ENCODE data around the gene EIF3L. TPM values are rescaled to one million over a fixed set of nuclear protein-coding genes. Genes with fewer than 3 reads are reported as not detected.

Gene EIF3L
- total and polyA plus RNA-seq, 2 of the 8 experiments (the other 6 are each of a cell fraction or from before 2014, with no cell fraction given): 639 to 886 TPM

GRCh38 chr22:37844904-37845329 is 4.3 kb upstream of the EIF3L start:
- no peak for FAIRE-seq
- H2BK15ac ChIP-seq (ENCODE audit: low read length): no peak overlapping the region
- no peak overlapping the region for H4K91ac ChIP-seq (replicated peaks; ENCODE audit: insufficient read length, low read length)
- H3K27ac ChIP-seq (ENCODE audit: low read depth, low read length): no peak overlapping the region
- WGBS, 2 experiments (ENCODE audit: extremely low coverage in 1 of 2, insufficient coverage in 1 of 2, insufficient read length in 1 of 2, insufficient replicate concordance in 2 of 2, low coverage in 1 of 2, low lambda C conversion rate in 2 of 2, missing lambda C conversion rate in 1 of 2): 91% methylated on average over 6 of the region's 6 CpGs; no CpG with 5 or more reads in 1 of the 2 experiments
- no peak overlapping the region for H2BK20ac ChIP-seq (ENCODE audit: low read length)
- peaks cover 0 to 3% of the 10 kb centered on the region in 2 experiments for H4K20me1 ChIP-seq (replicated peaks in 1 of 2; ENCODE audit: control insufficient read depth in 1 of 2, insufficient read depth in 2 of 2, low read length in 2 of 2)
- no peak for TF ChIP-seq E2F6 (IDR thresholded peaks at IDR 0.05)
- peak; percentile 7; the same call in 1 of the 2 replicates for TF ChIP-seq KDM1A (IDR thresholded peaks at IDR 0.05; ENCODE audit: borderline replicate concordance, low read length)
- H2AK5ac ChIP-seq (ENCODE audit: low read depth, low read length): no peak overlapping the region
- peak overlapping the region in 2 of 4 experiments; percentile 61 to 82; a peak in 3 of 8 replicates for H3K4me3 ChIP-seq (ENCODE audit: extremely low read depth in 1 of 4, insufficient read depth in 2 of 4, low read depth in 3 of 4, low read length in 4 of 4)
- no peak overlapping the region for H2BK12ac ChIP-seq (ENCODE audit: low read depth, low read length)
- peaks cover 5 to 25% of the 10 kb centered on the region in 2 experiments for H3K79me2 ChIP-seq (ENCODE audit: control insufficient read depth in 1 of 2, insufficient read depth in 2 of 2, low read length in 2 of 2)
- no peaks in the 10 kb centered on the region for H3K9me3 ChIP-seq (ENCODE audit: insufficient read depth in 2 of 2, low read depth in 1 of 2, low read length in 1 of 2)
- H3K4me1 ChIP-seq (replicated peaks in 1 of 4; ENCODE audit: control insufficient read depth in 3 of 4, insufficient read depth in 4 of 4, low read length in 3 of 4): peaks cover 0 to 2% (median 1%) of the 10 kb centered on the region in 4 experiments; a peak in 3 of 7 replicates
- no peak overlapping the region for H2BK5ac ChIP-seq (ENCODE audit: low read depth, low read length)
- H2BK120ac ChIP-seq (replicated peaks; ENCODE audit: low read depth, low read length): no peak overlapping the region
- H3K9ac ChIP-seq (replicated peaks in 1 of 4; ENCODE audit: extremely low read depth in 1 of 4, low read depth in 3 of 4, low read length in 3 of 4): no peak overlapping the region
- H3K36me3 ChIP-seq (ENCODE audit: control insufficient read depth in 2 of 4, insufficient read depth in 4 of 4, low read length in 3 of 4): peaks cover 0 to 1% (median 0%) of the 10 kb centered on the region in 4 experiments; a peak in 1 of 8 replicates
- H3K14ac ChIP-seq (ENCODE audit: insufficient read length): no peak overlapping the region
- peaks cover 3% of the 10 kb centered on the region for H3K79me1 ChIP-seq (ENCODE audit: low read depth, low read length)
- H2AFZ ChIP-seq (ENCODE audit: low read length): no peak overlapping the region
- H3K23ac ChIP-seq (ENCODE audit: insufficient read length): no peak overlapping the region
- ChIA-PET POLR2A (ENCODE audit: partially characterized antibody) (interaction anchor here (0.6 to 2.6 kb wide), 12 partner anchors 10 to 178 kb away, joined by 3 to 10 read pairs (median 3); partner anchors contain the start of gene GALR3), CTCF (ENCODE audit: partially characterized antibody) (interaction anchor here (0.6 to 3.5 kb wide), 4 partner anchors 19 to 1289 kb away, joined by 3 to 15 read pairs (median 7); no protein-coding TSS in a partner anchor)
- peaks cover 13% of the 10 kb centered on the region for H3K23me2 ChIP-seq (ENCODE audit: low read depth, low read length)
- H3K4ac ChIP-seq (replicated peaks; ENCODE audit: insufficient read length, low read depth, low read length): no peak overlapping the region
- H4K5ac ChIP-seq (ENCODE audit: insufficient read length, low read depth, low read length): no peak overlapping the region
- DNase-seq (ENCODE audit: low read depth in 1 of 2, low spot score in 2 of 2): no peak
- no peaks in the 10 kb centered on the region for H3K27me3 ChIP-seq (replicated peaks in 1 of 4; ENCODE audit: control insufficient read depth in 3 of 4, extremely low read depth in 1 of 4, insufficient read depth in 3 of 4, low read length in 3 of 4)
- H3K18ac ChIP-seq (ENCODE audit: extremely low read depth, low read length): no peak overlapping the region
- no peak overlapping the region for H3K56ac ChIP-seq (replicated peaks; ENCODE audit: insufficient read length, low read depth, low read length)
- H4K8ac ChIP-seq (ENCODE audit: extremely low read depth, insufficient read depth, low read length): no peak overlapping the region
- H3K4me2 ChIP-seq (ENCODE audit: insufficient read depth in 1 of 2, low read depth in 2 of 2, low read length in 2 of 2): no peak overlapping the region
